Cortex of kidney (tissue), 1 donor: ENCODE measurements around the gene LCLAT1.

Experiments used
- DNase-seq: peaks from one replicate; lab custom pipeline; 2025; lab: John Stamatoyannopoulos, UW

LCLAT1 gene

DNA sequence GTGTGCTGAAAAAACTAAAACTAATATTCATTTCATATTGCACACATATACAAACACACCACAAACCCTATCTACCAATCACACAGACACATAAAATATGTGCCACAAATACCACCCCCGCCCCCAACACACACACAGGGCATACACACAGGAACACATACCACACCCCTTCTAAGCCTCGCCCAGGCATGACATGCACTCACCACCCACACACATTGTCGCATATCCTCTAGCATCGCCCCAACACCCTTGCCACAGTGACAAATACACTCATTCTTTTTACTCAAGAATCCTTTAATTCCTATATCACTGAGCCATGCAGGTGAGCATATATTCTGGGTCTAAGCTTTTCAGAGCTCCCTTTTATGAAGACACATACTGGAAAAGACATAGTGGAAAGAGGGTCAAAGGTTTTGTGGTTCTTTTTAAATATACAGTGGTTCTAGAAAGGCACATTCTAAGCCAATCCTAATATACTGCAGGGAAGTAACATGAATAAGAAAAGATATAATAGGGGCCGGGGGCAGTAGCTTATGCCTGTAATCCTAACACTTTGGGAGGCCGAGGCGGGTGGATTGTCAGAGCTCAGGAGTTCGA, 24.5 kb upstream of the LCLAT1 start:
- no peak for DNase-seq

GRCh38 chr2:30424231-30424630, 22.8 kb upstream of the LCLAT1 start:
- DNase-seq, result no peak

DNA sequence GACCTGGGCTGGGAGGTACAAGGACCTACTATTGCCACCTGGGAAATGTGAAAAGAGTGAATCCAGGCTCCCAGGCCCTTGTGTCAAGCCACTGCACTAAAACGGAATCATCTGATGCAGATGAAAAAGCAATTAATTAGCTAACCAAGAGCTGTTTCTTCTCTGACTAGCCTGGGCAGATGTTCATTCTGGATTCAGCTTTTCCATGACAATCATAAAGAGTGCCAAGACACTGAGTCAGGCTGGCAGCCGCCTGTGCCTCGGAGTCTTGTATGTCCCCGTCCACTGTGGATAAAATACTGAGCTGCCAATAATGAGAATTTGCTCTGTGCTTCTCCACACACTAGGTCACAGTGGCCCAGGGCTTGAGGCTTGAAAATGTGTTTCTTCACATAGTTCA, 21.7 kb upstream of the LCLAT1 start:
- no peak for DNase-seq

DNA sequence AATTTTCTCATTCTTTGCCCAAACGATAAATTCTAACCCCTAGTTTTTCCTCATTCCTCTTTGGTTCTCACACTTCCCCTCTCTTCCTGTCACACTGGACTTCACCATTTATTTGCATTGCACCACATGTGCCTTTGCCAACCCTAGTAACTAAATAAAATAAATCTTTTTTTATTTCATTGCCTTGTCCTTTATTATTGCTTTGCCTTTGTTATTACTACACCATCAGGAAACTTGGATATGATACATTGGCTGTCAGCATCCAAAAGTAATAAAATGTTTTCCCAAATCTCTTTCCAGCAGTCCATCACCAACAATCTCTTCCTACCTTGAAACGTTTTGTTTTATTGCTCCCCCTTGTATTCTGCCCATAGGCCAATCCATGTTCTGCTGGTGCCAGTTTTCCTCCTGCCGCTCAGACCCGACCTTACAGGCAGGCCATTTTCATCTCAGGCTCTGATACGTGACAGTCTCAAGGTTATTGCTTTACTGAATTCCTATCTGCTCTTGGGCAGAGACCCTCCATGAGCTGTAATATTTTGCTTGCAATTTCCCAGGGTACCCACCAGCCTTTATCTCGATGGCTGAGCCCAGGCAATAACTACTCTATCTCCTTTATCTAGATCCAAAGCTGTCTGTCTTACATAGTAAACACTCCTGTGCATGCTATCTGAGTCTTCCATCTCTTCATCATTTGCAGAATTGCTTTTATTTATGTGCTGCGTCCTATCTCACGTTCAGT, 19.3 kb upstream of the LCLAT1 start:
- no peak for DNase-seq

- no peak for DNase-seq
These were observed 18.7 kb upstream of the LCLAT1 start for GRCh38 chr2:30428348-30428662.

- no peak for DNase-seq
These were observed 18.1 kb upstream of the LCLAT1 start for GRCh38 chr2:30428827-30429461.

GRCh38 chr2:30433541-30434299, 13.3 kb upstream of the LCLAT1 start:
- no peak for DNase-seq

- DNase-seq, result no peak
These were observed 12.3 kb upstream of the LCLAT1 start for GRCh38 chr2:30434708-30435107.

DNA sequence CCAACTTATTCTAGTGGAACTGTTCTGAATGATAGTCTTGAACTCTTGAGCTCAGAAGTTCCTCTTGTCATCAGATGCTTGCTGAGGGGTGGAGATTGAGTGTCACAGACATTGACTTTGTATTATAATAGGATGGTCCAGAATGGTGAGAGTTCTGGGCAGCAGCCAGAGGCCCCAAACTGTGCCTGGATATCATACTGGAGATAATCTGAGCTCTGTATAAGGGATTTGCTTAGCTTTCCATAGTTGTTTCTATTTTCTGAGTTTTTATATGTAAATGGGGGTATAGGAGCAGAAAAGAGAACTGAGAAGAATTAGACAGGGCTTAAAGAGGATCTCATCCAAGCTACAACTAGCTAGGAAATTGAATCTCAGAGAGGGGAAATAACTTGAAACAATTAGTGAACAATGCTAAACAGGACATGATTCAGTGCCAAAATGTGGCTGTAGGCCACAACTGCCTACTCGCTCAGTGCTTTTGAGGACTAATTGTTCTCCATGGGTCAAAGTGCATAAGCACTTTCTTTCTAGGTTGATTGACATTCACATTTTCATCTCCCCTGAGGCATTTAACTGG, 10.1 kb upstream of the LCLAT1 start:
- no peak for DNase-seq

DNA sequence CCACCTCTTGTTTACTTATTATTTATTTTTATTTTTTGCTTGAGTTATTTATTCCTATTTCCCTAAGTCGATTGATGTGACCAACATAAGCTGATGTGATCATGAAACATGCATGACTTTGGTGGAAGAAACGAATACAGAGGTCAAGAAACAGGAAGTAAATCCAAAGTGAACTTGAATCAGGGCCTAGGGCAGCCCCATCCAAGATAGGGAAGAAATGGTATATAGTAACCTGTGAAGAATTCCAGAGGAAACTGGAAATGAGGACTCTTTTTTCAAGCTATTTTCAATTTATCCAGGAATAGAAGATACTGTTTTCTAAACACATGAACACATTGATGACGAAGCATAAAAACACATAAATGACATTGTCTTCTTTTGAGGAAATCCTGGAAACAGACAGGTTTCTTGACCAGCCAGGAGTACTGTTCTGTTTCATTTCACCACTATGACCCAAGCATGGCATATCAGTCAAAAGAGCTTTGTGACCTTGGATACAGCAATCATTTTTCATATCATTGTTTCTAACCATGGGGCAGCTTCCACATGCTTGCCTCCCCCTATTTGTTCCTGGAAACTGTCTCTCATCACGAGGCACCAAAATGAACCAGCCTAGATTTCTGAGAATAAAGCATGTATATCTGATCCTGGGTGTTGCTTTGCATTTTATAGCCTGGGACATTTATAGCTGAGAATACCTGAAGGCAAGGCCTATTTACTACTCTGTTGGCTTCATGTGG, 9.1 kb upstream of the LCLAT1 start:
- DNase-seq, result no peak

- no peak for DNase-seq
These were observed 7.8 kb upstream of the LCLAT1 start for GRCh38 chr2:30439296-30439695.

DNA sequence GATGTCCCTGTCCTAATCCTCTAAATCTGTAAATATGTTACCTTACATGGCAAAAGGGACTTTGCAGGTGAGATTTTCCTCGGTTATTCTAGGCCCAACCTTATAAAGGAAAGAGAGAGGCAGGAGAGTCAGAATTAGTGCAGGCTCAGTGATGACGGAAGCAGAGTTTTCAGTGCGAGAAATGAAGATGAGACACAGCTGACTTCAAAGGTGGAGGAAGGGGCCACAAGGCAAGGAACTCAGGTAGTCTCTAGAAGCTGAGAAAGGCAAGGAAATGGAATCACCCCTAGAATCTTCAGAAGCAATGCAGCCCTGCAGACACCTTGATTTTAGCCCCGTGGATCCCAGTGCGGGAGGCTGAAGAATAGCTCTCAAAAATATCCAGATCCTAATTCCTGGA, 7.2 kb upstream of the LCLAT1 start:
- DNase-seq, result no peak

DNA sequence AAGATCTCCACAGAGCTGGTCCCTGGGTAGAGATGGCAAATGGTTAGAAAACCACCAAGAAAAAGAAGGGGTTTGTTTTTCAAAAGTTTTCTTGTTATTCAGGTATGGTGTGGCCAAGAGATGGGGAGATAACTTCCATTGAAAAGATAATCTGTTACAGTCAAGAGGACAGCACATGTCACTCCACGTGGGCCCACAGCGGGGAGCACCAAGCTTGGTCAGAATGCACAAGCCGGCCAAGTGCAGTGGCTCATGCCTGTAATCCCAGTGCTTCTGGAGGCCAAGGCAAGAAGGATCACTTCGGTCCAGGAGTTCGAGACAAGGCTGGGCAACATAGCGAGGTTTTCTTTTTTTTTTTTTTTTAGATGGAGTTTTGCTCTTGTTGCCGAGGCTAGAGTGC, 6.0 kb upstream of the LCLAT1 start:
- DNase-seq, result no peak

- DNase-seq, result no peak
These were observed 4.0 kb upstream of the LCLAT1 start for GRCh38 chr2:30443081-30443480.

DNA sequence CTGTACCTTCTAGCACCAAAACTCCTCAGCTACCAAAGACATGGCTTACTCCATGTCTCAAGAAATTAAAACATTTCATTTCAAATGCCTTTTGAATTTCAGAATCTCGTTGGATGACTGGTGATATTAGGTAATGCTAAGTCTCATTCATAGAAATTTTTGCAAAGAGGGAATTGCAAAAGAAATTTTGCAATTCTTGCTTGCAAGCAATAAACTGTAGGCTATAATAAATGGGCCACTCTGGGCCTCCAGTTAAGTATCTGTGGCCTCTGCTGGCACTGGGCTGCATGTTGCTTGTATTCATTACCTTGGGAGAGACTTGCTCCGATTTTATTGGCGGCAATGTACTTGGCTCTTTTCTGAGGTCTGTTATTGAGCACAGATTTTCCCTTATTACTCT, 2.8 kb upstream of the LCLAT1 start:
- no peak for DNase-seq

DNA sequence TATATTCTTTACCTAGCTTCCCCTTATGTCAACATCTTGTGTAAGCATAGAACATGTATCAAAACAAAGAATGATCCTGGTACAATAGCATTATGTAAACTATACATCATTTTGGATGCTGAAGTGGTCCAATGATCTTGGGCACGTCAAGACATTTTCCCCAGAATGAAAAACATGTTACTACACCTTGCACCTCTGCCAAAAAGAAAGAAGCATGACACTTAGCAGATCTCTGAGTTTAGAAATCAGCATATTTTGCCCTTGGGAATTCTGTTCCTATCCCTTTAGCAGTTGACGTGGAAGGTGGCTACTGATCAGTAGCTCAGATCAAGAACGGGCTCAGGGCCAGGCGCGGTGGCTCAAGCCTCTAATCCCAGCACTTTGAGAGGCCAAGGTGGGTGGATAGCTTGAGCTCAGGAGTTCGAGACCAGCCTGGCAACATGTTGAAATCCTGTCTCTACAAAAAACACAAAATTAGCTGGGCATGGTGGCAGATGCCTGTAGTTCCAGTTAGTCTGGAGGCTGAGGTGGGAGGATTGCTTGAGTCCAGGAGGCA, 1.7 kb upstream of the LCLAT1 start:
- no peak for DNase-seq

DNA sequence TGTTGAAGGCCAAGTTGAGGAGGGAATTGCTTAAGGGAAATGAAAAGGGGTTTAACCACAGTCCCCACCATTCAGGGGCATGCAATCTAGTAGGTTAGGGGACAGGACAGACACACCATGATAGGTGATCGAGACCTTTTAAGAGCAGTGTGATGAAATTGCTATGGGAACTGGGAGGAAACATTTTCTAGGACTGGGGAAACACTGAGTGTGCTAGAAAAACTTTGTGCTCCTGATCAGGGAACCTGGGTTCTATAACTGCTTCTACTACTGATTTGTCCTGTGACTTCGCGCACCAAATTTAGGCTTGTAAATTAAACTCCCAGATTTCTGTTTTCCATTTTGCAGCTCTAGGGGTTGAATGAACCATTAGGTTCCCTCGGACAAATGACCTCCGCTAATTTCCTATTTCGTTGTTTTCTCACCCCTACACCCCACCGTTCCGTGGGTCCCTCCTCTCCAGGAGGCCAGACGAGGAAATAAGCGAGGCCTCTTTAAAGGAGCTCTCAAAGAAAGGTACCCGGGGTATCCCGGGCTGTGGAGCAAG, 371 bp upstream of the LCLAT1 start:
- no peak for DNase-seq

- DNase-seq, result no peak
These were observed 1.3 kb downstream of the LCLAT1 start for GRCh38 chr2:30448308-30448707.

GRCh38 chr2:30448866-30449265, 1.8 kb downstream of the LCLAT1 start:
- DNase-seq, result no peak

GRCh38 chr2:30450025-30450424, 3.0 kb downstream of the LCLAT1 start:
- no peak for DNase-seq

- DNase-seq, result no peak
These were observed 6.5 kb downstream of the LCLAT1 start for GRCh38 chr2:30453498-30453897.
